ENCODE results near the gene GASK1B. TPM values are rescaled to one million over a fixed set of nuclear protein-coding genes. Genes with fewer than 3 reads are reported as not detected.

Gene GASK1B
- total and polyA plus RNA-seq, 5 donors from 2014 or later = not detected

DNA sequence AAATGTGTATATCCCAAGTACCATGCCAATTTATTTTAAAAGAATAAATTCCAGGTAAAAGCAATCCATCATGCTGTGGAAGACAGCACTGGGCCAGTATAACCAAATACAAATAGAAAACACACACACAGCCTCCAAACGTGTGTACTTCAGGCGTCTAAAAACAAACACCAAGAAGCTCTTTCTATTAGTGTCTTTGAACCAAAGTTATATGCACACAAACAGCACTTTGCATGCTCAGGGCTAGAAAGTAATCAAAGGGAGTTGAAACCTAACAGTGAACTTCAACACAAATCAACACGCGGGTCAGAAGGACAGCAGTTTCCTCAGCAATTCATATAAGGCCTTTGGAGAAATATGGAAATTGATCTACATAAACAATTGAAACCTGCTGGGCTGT lies 15.4 kb downstream of the GASK1B start:
- H3K36me3 ChIP-seq (ENCODE audit: control insufficient read depth, insufficient read depth, low read length) = no peaks in the 10 kb centered on the region
- no peak overlapping the region for H3K4me3 ChIP-seq (ENCODE audit: low read depth, low read length)
- H3K27ac Mint-ChIP-seq = no peak overlapping the region
- peaks cover 0 to 7% (median 4%) of the 10 kb centered on the region in 7 donors for H3K9me3 Mint-ChIP-seq
- ATAC-seq (ENCODE audit: low read depth in 2 of 2) (no peak), DNase-seq (no peak)
- H3K27me3 Mint-ChIP-seq = peaks cover 7% of the 10 kb centered on the region
- H3K9me3 ChIP-seq (ENCODE audit: control insufficient read depth in 2 of 2, low read length in 2 of 2) = no peaks in the 10 kb centered on the region
- H3K4me1 Mint-ChIP-seq = no peaks in the 10 kb centered on the region
- H3K4me1 ChIP-seq (ENCODE audit: control insufficient read depth, insufficient read depth, low read length, poor library complexity, severe bottlenecking) = no peaks in the 10 kb centered on the region
- no peaks in the 10 kb centered on the region for H3K27me3 ChIP-seq (ENCODE audit: control insufficient read depth, insufficient read depth, low read length)
- H3K27ac ChIP-seq (ENCODE audit: insufficient read depth, low read length, poor library complexity, severe bottlenecking) = no peak overlapping the region
- H3K4me3 Mint-ChIP-seq = no peak overlapping the region
- H3K36me3 Mint-ChIP-seq = no peaks in the 10 kb centered on the region

DNA sequence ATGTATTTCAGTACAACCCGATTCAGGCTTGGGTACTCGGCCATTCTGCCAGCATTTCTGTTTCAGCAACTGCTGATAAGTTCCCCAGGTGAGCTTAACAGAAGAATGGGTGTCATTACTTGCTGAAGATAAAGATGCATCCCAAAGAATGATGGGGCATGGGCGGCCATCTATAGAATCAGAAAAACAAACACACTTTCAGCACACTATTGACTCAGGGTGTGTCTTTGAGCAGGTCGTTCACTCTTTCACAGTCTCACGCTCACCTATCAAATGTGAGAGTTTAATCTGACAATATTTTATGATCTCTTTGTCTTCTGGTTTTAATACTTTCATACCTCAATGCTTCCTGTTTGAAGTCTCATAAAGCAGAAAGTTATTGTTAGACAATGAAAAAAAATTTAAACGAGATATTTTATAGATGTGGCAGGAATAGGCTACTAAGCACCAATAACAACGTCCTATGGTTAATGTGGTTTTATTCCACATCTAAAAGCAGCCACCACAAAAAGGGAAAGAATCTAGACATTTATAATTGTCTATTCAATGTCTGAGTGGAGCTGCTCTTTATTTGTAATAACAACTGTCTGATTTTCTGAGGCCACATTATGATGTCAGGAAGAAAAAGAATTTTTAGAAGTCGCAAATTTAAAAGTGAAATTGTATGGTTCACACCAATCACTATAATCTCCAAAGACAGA lies 17.0 kb downstream of the GASK1B start:
- H3K9me3 ChIP-seq (ENCODE audit: control insufficient read depth in 2 of 2, low read length in 2 of 2) = no peaks in the 10 kb centered on the region
- Mint-ChIP-seq H3K27ac (no peak overlapping the region), H3K27me3 (peaks cover 7% of the 10 kb centered on the region), H3K36me3 (no peaks in the 10 kb centered on the region), H3K4me3 (no peak overlapping the region), H3K4me1 (no peaks in the 10 kb centered on the region), H3K9me3 (peaks cover 0 to 12% (median 4%) of the 10 kb centered on the region in 7 donors)
- ATAC-seq (ENCODE audit: low read depth in 2 of 2) (no peak), DNase-seq (no peak)
- no peak overlapping the region for H3K4me3 ChIP-seq (ENCODE audit: low read depth, low read length)
- H3K27me3 ChIP-seq (ENCODE audit: control insufficient read depth, insufficient read depth, low read length) = no peaks in the 10 kb centered on the region
- no peaks in the 10 kb centered on the region for H3K4me1 ChIP-seq (ENCODE audit: control insufficient read depth, insufficient read depth, low read length, poor library complexity, severe bottlenecking)
- H3K27ac ChIP-seq (ENCODE audit: insufficient read depth, low read length, poor library complexity, severe bottlenecking) = no peak overlapping the region
- H3K36me3 ChIP-seq (ENCODE audit: control insufficient read depth, insufficient read depth, low read length) = no peaks in the 10 kb centered on the region

DNA sequence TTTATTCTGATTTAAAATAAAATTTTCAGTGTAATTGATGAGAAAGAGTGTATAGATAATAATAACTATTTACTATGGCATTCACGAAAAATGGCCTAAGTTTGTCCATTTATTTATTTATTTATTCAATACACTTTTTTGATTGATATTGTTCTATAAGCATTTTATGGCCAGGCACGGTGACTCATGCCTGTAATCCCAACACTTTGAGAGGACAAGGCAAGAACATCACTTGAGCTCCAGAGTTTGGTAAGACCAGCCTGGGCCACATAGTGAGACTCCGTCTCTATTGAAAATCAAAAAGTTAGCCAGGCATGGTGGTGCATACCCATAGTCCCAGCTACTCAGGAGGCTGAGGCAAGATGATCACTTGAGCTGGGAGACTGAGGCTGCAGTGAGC lies 25.7 kb downstream of the GASK1B start:
- H3K9me3 ChIP-seq (ENCODE audit: control insufficient read depth in 2 of 2, low read length in 2 of 2) = no peaks in the 10 kb centered on the region
- H3K4me1 Mint-ChIP-seq = no peaks in the 10 kb centered on the region
- ATAC-seq (ENCODE audit: low read depth in 2 of 2) (no peak), DNase-seq (no peak)
- no peaks in the 10 kb centered on the region for H3K27me3 Mint-ChIP-seq
- H3K27me3 ChIP-seq (ENCODE audit: control insufficient read depth, insufficient read depth, low read length) = no peaks in the 10 kb centered on the region
- no peak overlapping the region for H3K27ac Mint-ChIP-seq
- no peak overlapping the region for H3K4me3 ChIP-seq (ENCODE audit: low read depth, low read length)
- no peaks in the 10 kb centered on the region for H3K4me1 ChIP-seq (ENCODE audit: control insufficient read depth, insufficient read depth, low read length, poor library complexity, severe bottlenecking)
- no peaks in the 10 kb centered on the region for H3K36me3 ChIP-seq (ENCODE audit: control insufficient read depth, insufficient read depth, low read length)
- no peaks in the 10 kb centered on the region for H3K36me3 Mint-ChIP-seq
- no peak overlapping the region for H3K4me3 Mint-ChIP-seq
- no peak overlapping the region for H3K27ac ChIP-seq (ENCODE audit: insufficient read depth, low read length, poor library complexity, severe bottlenecking)
- H3K9me3 Mint-ChIP-seq = peaks cover 0 to 7% (median 0%) of the 10 kb centered on the region in 7 donors

DNA sequence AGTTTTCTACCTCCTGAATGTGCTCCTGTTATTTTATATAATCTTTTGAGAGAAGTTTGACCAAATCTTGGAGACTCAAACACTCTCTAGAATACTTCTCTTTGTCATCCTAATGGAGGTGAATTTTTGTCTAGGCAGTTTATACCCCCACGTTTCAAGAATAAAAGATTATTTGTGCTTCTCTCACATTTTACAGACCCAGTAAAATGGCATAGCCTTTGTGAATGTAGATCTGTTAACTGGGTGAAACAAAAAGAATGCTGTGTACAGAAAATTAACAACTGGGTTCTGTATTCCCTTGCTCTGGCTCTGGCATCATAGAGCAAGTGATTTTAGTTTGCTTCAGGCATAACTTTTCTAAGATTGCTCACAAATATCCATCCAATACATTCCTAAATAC lies 26.1 kb downstream of the GASK1B start:
- Mint-ChIP-seq H3K4me3 (no peak overlapping the region), H3K4me1 (no peaks in the 10 kb centered on the region), H3K27me3 (no peaks in the 10 kb centered on the region), H3K36me3 (no peaks in the 10 kb centered on the region), H3K27ac (no peak overlapping the region), H3K9me3 (peaks cover 0 to 5% (median 0%) of the 10 kb centered on the region in 7 donors)
- no peak overlapping the region for H3K27ac ChIP-seq (ENCODE audit: insufficient read depth, low read length, poor library complexity, severe bottlenecking)
- H3K36me3 ChIP-seq (ENCODE audit: control insufficient read depth, insufficient read depth, low read length) = no peaks in the 10 kb centered on the region
- ATAC-seq (ENCODE audit: low read depth in 2 of 2) (no peak), DNase-seq (no peak)
- no peaks in the 10 kb centered on the region for H3K4me1 ChIP-seq (ENCODE audit: control insufficient read depth, insufficient read depth, low read length, poor library complexity, severe bottlenecking)
- no peaks in the 10 kb centered on the region for H3K9me3 ChIP-seq (ENCODE audit: control insufficient read depth in 2 of 2, low read length in 2 of 2)
- no peaks in the 10 kb centered on the region for H3K27me3 ChIP-seq (ENCODE audit: control insufficient read depth, insufficient read depth, low read length)
- H3K4me3 ChIP-seq (ENCODE audit: low read depth, low read length) = no peak overlapping the region

- no peak overlapping the region for H3K4me3 ChIP-seq (ENCODE audit: low read depth, low read length)
- no peaks in the 10 kb centered on the region for H3K4me1 ChIP-seq (ENCODE audit: control insufficient read depth, insufficient read depth, low read length, poor library complexity, severe bottlenecking)
- no peaks in the 10 kb centered on the region for H3K36me3 ChIP-seq (ENCODE audit: control insufficient read depth, insufficient read depth, low read length)
- H3K27me3 ChIP-seq (ENCODE audit: control insufficient read depth, insufficient read depth, low read length) = no peaks in the 10 kb centered on the region
- H3K27ac Mint-ChIP-seq = no peak overlapping the region
- H3K9me3 Mint-ChIP-seq = peaks cover 0 to 3% (median 0%) of the 10 kb centered on the region in 7 donors
- no peaks in the 10 kb centered on the region for H3K36me3 Mint-ChIP-seq
- no peaks in the 10 kb centered on the region for H3K4me1 Mint-ChIP-seq
- DNase-seq (no peak), ATAC-seq (ENCODE audit: low read depth in 2 of 2) (no peak)
- no peaks in the 10 kb centered on the region for H3K9me3 ChIP-seq (ENCODE audit: control insufficient read depth in 2 of 2, low read length in 2 of 2)
- H3K27me3 Mint-ChIP-seq = no peaks in the 10 kb centered on the region
- no peak overlapping the region for H3K4me3 Mint-ChIP-seq
- H3K27ac ChIP-seq (ENCODE audit: insufficient read depth, low read length, poor library complexity, severe bottlenecking) = no peak overlapping the region
These were observed 33.7 kb downstream of the GASK1B start for GRCh38 chr4:158139086-158139485.

DNA sequence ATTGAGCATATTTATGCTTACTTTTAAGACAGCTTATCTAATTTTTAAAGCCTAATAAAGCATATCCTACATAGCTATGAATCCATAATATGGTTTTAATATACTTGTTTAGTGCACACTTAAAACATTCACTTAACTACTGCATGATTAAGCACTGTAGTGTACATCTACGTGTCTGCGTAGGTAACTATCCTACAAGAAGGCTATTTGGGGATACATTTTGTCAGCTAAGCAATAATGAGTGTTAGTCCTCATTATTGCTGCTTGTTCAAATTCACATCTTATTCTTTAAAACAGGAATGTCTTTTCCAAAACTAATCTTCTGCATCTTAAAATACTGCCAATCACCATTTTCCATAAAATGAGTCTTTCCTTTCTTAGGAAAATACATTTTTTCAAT lies 38.6 kb downstream of the GASK1B start:
- no peaks in the 10 kb centered on the region for H3K36me3 ChIP-seq (ENCODE audit: control insufficient read depth, insufficient read depth, low read length)
- DNase-seq (no peak), ATAC-seq (ENCODE audit: low read depth in 2 of 2) (no peak)
- H3K27me3 Mint-ChIP-seq = no peaks in the 10 kb centered on the region
- no peaks in the 10 kb centered on the region for H3K36me3 Mint-ChIP-seq
- H3K4me3 Mint-ChIP-seq = no peak overlapping the region
- H3K4me1 ChIP-seq (ENCODE audit: control insufficient read depth, insufficient read depth, low read length, poor library complexity, severe bottlenecking) = no peaks in the 10 kb centered on the region
- H3K9me3 ChIP-seq (ENCODE audit: control insufficient read depth in 2 of 2, low read length in 2 of 2) = no peaks in the 10 kb centered on the region
- H3K9me3 Mint-ChIP-seq = peaks cover 0 to 5% (median 1%) of the 10 kb centered on the region in 7 donors
- H3K27me3 ChIP-seq (ENCODE audit: control insufficient read depth, insufficient read depth, low read length) = no peaks in the 10 kb centered on the region
- H3K27ac ChIP-seq (ENCODE audit: insufficient read depth, low read length, poor library complexity, severe bottlenecking) = no peak overlapping the region
- no peak overlapping the region for H3K4me3 ChIP-seq (ENCODE audit: low read depth, low read length)
- no peak overlapping the region for H3K27ac Mint-ChIP-seq
- no peaks in the 10 kb centered on the region for H3K4me1 Mint-ChIP-seq

- no peak overlapping the region for H3K27ac Mint-ChIP-seq
- H3K4me3 Mint-ChIP-seq = no peak overlapping the region
- H3K36me3 ChIP-seq (ENCODE audit: control insufficient read depth, insufficient read depth, low read length) = no peaks in the 10 kb centered on the region
- H3K9me3 Mint-ChIP-seq = peaks cover 0 to 5% (median 1%) of the 10 kb centered on the region in 7 donors
- H3K36me3 Mint-ChIP-seq = no peaks in the 10 kb centered on the region
- H3K4me1 ChIP-seq (ENCODE audit: control insufficient read depth, insufficient read depth, low read length, poor library complexity, severe bottlenecking) = no peaks in the 10 kb centered on the region
- DNase-seq (no peak), ATAC-seq (ENCODE audit: low read depth in 2 of 2) (no peak)
- H3K27me3 ChIP-seq (ENCODE audit: control insufficient read depth, insufficient read depth, low read length) = no peaks in the 10 kb centered on the region
- H3K4me3 ChIP-seq (ENCODE audit: low read depth, low read length) = no peak overlapping the region
- H3K27ac ChIP-seq (ENCODE audit: insufficient read depth, low read length, poor library complexity, severe bottlenecking) = no peak overlapping the region
- no peaks in the 10 kb centered on the region for H3K9me3 ChIP-seq (ENCODE audit: control insufficient read depth in 2 of 2, low read length in 2 of 2)
- H3K27me3 Mint-ChIP-seq = no peaks in the 10 kb centered on the region
- H3K4me1 Mint-ChIP-seq = no peaks in the 10 kb centered on the region
These were observed 39.3 kb downstream of the GASK1B start for GRCh38 chr4:158133551-158133950.

DNA sequence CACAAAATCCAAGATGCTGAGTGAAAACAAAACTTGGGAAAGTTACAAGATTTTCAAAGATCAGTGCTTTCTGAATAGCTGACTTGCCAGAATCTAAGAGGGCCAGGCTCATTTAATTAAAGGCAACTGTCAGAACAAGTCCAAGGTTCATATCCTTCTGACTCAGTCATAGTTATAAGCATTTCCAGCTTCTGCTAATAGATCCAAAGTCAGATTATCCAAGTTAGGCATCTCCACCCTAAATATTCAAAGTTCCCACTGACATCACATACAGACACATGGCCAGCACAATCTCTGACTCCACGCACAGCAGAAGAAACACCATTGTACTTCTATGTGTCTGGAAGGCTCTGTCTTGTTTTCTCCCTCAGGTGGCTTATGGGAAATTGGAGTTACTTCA lies 41.8 kb downstream of the GASK1B start:
- H3K27me3 Mint-ChIP-seq = no peaks in the 10 kb centered on the region
- peaks cover 0 to 5% (median 0%) of the 10 kb centered on the region in 7 donors for H3K9me3 Mint-ChIP-seq
- Histone ChIP-seq H3K9me3 (ENCODE audit: control insufficient read depth in 2 of 2, low read length in 2 of 2) (no peaks in the 10 kb centered on the region), H3K4me1 (ENCODE audit: control insufficient read depth, insufficient read depth, low read length, poor library complexity, severe bottlenecking) (no peaks in the 10 kb centered on the region), H3K27ac (ENCODE audit: insufficient read depth, low read length, poor library complexity, severe bottlenecking) (no peak overlapping the region), H3K4me3 (ENCODE audit: low read depth, low read length) (no peak overlapping the region), H3K36me3 (ENCODE audit: control insufficient read depth, insufficient read depth, low read length) (no peaks in the 10 kb centered on the region), H3K27me3 (ENCODE audit: control insufficient read depth, insufficient read depth, low read length) (no peaks in the 10 kb centered on the region)
- H3K27ac Mint-ChIP-seq = no peak overlapping the region
- no peaks in the 10 kb centered on the region for H3K36me3 Mint-ChIP-seq
- H3K4me3 Mint-ChIP-seq = no peak overlapping the region
- ATAC-seq (ENCODE audit: low read depth in 2 of 2) (no peak), DNase-seq (no peak)
- no peaks in the 10 kb centered on the region for H3K4me1 Mint-ChIP-seq
